Endothelial cell of umbilical vein (primary cell): ENCODE measurements around the gene FABP2.

Experiments
- JUN ChIP-seq: IDR thresholded peaks from 2 replicates; pipeline ENCODE4 v1.6.1; 2011; ENCODE audit warnings: borderline replicate concordance, low read depth; ENCODE audit not compliant: insufficient read length, insufficient read depth
- MYC ChIP-seq: IDR thresholded peaks from one replicate; pipeline ENCODE4 v1.6.1; 2011; ENCODE audit warnings: mild to moderate bottlenecking, low read depth, low read length
- POLR2AphosphoS5 ChIP-seq: IDR thresholded peaks from 2 replicates; pipeline ENCODE4 v1.6.1; 2012; ENCODE audit warnings: low read depth, mild to moderate bottlenecking, control low read depth, low read length, moderate library complexity; ENCODE audit not compliant: insufficient read depth

- TF ChIP-seq MYC (no peak), JUN (no peak), POLR2AphosphoS5 (no peak)
Observed at GRCh38 chr4:119337010-119337409, 15.1 kb upstream of the FABP2 start.
